ELF-1 (cell line): Measurements from ENCODE around the gene PLEKHM2.
"Not testable (repeated sequence)": the region's sequence is repeated elsewhere in the genome, so short reads cannot be mapped to it uniquely, and the experiment has no call there.

Experiments used
- DNase-seq: peaks from one replicate; pipeline ENCODE4 v3.0.0-alpha.2; 2016; ENCODE audit warnings: low read depth, low spot score

The PLEKHM2 gene

GRCh38 chr1:15676688-15677661 is 7.1 kb upstream of the PLEKHM2 start:
- peak; percentile 41 for DNase-seq

- peak; percentile 82 for DNase-seq
Measured at GRCh38 chr1:15678578-15678977, 5.5 kb upstream of the PLEKHM2 start.

- peak; percentile 38 for DNase-seq
Measured at GRCh38 chr1:15680131-15680530, 4.0 kb upstream of the PLEKHM2 start.

DNA sequence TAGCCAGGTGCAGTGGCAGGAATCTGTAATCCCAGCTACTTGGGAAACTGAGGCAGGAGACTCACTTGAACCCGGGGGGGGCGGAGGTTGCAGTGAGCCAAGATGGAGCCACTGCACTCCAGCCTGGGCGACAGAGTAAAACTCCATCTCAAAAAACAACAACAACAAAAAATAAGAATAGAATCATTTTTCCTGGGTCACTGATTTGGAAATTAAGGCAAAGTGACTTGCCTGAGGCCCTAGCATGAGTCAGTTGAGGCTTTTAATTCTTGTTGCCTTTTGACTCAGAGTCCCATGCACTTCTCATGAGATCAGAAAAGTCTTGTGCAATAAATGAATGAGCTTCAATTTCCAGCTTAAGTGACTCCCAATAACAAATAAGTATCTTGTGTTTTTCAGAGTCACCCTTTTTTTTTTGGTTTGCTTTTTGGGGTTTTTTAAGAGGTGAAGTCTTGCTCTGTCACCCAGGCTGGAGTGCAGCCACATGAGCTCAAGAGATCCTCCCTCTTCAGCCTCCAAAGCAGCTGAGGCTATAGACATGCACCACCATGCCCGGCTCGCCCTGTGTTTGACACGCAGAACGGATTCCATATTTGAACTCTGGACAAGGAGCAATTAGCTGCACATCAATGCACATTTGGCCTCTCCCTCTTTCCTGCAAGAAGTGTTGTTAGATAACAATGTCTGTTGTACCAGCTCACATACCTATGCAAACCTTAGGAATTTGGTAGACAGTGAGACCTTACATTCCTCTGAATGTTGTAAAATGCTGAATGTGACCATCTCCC is 3.4 kb upstream of the PLEKHM2 start:
- peak; percentile 35 for DNase-seq

DNA sequence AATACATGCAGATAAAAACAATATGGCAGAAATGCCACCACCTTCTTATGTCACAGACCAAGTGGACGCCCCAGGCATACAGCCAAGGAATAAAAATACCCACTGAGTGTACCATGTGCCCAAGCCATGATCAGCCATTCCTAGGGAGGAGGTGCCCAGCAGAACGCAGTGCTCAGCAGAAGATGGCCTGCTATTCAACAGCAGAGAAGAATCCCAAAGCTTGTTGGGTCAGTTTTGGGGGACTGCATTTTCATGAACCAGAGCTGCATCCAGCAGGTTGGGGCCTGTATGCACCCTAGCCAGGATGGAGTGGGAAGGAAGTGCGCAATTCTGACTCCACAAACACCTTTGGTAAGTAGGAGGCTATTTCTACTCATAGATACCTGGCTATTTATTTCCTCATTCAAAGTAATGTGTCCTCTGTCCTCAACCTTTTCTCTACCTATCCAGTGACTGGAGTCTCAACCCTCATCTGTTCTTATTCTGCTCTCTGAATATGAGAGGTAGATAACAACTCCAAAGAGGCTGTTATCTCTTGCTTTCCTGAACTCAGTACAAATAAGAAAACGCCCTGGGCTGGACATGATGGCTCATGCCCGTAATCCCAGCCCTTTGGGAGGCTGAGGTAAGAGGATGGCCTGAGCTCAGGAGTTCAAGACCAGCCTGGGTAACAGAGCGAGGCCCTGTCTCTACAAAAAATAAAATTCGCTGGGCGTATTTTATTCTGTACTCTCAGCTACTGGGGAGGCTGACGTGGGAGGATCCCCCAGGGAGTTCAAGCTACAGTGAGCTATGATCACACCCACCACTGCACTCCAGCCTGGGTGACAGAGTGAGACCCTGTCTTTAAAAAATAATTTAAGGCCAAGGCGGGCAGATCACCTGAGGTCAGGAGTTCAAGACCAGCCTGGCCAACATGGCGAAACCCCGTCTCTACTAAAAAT is 2.5 kb upstream of the PLEKHM2 start:
- DNase-seq: peak; percentile 50

- no peak for DNase-seq
Measured at GRCh38 chr1:15682936-15683341, 1.2 kb upstream of the PLEKHM2 start.

DNA sequence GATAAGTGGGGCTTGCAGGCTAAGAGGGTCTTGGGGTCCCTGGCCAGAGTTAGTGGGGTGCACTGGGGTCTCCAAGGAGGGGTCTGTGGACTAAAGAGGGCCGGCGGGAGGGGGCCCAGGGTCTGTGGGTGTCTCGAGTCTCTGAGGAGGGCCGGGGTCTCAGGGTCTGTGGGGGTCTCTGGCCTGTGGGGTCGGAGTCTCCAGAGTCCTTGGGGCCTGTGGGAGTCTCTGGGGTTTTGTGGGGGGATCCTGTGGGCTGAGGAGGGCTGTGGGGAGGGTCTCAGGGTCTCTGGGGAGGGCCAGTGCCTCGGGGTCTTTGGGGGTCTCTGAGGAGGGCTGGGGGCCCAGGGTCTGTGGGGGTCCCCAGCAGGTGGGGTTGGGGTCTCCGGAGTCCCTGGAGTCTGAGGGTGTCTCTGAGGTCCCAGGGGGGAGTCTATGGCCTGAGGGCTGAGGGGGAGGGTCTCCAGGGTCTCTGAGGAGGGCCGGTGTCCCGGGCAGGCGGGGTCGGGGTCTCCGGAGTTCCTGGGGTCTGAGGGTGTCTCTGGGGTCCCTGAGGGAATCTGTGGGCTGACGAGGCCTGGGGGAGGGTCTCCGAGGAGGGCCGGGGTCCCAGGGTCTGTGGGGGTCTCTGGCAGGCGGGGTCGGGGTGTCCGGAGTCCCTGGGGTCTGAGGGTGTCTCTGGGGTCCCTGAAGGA is 628 bp upstream of the PLEKHM2 start:
- no peak for DNase-seq

- peak; percentile 57 for DNase-seq
Measured at GRCh38 chr1:15684468-15685291, 560 bp downstream of the PLEKHM2 start.

DNA sequence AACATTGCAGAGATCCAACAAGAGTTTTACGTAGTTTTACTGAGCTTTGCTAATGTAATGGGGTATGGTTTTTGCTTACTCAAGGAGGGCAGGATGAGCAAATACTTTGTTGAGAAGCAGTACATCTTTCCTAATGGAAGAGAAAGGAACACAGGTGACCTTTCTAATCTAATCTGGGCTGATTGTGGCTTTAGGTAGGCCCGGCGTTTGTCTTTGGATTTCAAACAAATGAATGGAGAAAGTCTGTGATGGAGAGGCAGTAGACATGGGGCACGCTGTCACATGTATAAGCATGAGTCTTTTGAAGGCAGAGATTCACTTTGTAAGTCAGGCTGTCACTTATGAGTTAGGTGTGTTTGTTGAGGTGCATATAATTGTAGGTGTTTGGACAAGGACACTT is 1.7 kb downstream of the PLEKHM2 start:
- DNase-seq: no peak

DNA sequence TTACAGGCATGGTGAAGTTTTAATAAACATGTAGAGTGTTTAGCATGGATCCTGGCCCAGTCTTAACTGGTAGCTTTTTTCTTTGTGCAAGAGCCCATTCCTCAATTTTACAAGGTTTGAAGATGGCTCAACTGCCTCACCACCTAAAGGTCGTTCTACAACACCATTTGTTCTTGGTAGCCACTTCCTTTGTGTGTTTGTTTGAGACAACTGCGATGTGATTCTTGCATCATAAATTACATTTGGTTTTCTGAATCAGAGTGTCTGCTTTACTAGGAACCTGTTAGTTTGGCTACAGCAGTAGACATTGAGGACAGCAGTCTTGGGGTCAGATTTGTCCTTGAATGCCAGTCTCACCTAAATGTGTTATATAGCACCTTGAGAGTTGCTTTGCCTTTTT is 3.3 kb downstream of the PLEKHM2 start:
- DNase-seq: no peak

DNA sequence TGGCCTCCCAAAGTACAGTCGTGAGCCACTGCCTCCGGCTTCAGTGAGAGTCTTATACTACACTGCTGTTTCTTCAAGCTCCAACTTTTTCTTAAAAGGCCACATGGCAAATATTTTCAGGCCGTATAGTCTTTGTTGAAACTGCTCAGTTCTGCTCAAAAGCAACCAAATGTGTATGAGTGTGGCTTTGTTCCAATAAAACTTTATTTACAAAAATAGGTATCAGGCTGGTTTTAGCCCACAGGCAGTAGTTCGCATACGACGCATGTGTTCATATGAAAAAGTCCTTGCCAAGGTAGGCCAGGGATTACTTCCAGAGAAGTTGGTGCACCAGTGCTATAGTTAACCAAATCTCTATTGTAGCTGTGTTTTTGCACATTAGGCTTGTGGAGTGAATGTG is 6.2 kb downstream of the PLEKHM2 start:
- DNase-seq: no peak

GRCh38 chr1:15691434-15692032 is 7.4 kb downstream of the PLEKHM2 start:
- DNase-seq: no peak

- DNase-seq: no peak
Measured at GRCh38 chr1:15692121-15692682, 8.1 kb downstream of the PLEKHM2 start.

DNA sequence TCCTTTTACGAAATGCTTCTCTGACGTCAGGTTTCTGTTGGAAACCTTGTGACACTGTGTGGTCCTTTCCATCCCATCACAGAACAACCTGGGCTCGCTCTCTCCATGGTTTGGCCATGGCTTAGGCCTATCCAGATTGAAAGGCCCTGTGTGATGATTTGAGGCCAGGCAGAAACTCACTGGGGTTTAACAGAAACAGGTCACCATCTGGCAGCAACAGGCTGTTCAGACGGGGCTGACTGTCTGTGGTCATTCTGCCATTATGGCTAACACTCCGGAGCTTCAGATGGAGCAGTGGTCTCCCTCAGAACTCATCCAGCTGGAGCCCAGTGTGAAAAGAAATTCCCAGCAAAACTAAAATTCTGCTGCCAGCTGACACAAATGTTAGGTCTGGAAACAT is 9.3 kb downstream of the PLEKHM2 start:
- DNase-seq: no peak

DNA sequence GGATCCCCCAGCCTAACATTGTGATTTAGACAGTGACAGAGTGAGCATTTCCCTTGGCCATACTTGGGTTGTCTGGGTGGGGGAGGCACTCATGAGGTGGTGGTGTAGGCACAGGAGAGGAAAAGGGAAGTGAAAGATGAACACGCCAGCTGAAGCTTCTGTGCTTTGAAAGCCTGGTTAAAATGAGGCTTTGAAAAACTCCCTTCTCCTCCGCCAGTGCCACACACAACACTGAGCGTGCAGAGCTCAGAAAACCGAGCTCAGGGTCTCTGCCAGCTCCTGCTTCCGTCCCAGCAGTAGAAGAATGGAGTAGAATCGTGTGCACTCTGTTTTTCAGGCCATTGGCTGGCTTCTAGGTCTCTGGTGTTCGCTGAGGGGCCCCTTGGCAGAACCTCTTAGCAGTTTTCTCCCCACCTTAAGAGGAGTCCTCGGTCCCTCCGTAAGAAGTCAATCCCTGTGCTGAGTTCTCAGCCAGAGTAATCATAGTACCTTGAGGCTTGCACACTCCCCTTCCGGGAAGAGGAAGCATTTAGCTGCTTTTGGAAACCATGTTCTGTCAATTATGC is 12.9 kb downstream of the PLEKHM2 start:
- no peak for DNase-seq

- no peak for DNase-seq
Measured at GRCh38 chr1:15698201-15698600, 14.1 kb downstream of the PLEKHM2 start.

DNA sequence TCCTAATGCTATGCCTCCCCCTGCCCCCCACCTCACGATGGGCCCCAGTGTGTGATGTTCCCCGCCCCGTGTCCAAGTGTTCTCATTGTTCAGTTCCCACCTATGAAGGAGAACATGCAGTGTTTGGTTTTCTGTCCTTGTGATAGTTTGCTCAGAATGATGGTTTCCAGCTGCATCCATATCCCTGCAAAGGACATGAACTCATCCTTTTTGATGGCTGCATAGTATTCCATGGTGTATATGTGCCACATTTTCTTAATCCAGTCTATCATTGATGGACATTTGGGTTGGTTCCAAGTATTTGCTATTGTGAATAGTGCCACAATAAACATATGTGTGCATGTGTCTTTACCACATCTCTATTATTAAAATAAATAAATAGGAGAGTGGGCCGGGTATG is 15.2 kb downstream of the PLEKHM2 start:
- not testable (repeated sequence) for DNase-seq

DNA sequence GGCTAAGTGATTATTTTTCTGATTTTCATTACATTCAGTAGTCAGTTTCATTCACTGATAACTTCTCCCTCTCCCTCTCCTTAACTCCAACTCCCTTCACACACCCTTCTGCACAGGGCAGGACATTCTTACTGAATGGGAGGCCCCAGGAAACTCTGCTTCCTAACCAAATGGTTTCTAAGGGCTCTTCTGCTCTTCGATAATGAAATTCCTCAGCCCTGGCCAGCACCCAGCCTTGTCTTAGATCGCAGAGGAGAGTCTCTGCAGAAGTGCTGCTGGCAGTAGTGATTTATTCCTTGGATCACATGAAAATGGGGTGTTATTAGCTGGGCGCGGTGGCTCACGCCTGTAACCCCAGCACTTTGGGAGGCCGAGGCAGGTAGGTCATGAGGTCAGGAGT is 16.4 kb downstream of the PLEKHM2 start:
- no peak for DNase-seq

DNA sequence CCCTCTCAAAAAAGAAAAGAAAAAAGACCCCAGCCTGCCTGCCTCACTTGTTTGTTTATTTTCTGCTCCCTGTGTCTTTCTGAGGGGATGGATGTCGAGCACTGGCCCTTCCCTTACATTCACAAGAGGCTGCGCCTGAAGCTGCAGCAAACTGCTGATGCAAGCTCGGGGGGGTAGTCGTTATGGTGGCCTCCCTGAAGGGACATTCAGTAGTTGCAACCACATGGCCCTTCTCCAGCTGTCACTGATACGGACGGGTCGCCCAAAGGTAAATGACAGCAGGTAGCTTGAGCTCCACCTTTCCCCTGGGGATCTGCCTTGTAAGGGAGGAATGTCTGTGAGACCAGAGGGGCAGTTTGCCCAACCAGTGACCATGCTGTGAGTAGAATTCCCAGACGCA is 17.7 kb downstream of the PLEKHM2 start:
- DNase-seq: peak; percentile 51
